ENCODE results near the gene SSNA1.

GRCh38 chr9:137164370-137165249, 23.9 kb upstream of the SSNA1 start:
- TF ChIP-seq CTCF (conservative IDR thresholded peaks at IDR 0.05 in 1 of 2, IDR thresholded peaks at IDR 0.05 in 1 of 2; ENCODE audit: low read depth in 1 of 2, low read length in 2 of 2) (no peak), EZH2 (IDR thresholded peaks at IDR 0.05; ENCODE audit: low read length, missing control alignments) (no peak)

Data from fibroblast of lung (primary cell).